H54 (cell line): ENCODE measurements around the gene ABI1.
A peak's percentile ranks its signal among the peaks of the same experiment; 100 is the strongest.

ENCODE experiments used
- DNase-seq: peaks from one replicate; pipeline ENCODE4 v3.0.0; 2011; ENCODE audit warnings: low spot score, mixed read lengths; ENCODE audit not compliant: insufficient read length
- FAIRE-seq: peaks from 3 replicates; lab custom pipeline; 2011; peaks lifted over from hg19 to GRCh38; lab: Jason Lieb, UNC
- POLR2A ChIP-seq: IDR thresholded peaks from 2 replicates; pipeline ENCODE4 v1.6.1; 2011; ENCODE audit warnings: low read depth, mild to moderate bottlenecking, low read length

The ABI1 gene

DNA sequence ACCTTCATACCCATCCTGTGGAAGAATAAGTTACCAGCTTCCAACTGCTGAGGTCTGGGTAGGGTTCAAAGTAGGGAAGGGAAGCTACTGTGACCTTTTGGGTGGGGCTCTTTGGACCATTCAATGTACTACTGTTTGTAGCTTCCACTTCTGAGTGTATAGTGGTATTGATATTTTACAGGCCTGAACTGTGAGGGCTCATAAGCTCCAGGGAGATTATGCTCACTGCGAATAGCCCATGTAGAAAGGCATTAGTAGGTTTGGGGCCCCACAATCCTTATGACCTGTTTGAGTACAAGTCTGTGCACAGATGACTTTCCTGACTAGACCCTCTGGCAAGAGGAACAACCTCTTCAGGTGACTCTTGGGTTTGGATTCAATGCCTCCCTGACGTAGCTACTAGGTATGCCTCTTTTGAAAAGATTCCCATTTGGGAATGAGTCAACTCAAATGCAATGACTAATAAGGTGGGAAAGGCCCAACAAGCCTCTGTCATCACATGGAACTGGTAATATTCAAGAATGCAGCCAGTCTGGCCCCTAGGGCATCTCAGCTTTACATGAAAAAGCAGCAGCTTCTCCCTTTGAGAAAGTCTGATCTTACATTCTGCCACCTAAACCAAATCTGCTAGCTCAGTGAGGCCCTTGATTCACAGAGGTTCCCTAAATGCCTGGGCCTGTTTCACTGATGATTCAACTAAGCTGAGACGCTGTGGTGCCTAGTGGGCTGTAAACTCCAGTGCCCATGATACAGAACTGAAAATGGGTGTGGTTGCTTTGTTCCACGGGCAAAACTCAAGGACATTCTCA lies 79.8 kb downstream of the ABI1 start:
- TF ChIP-seq POLR2A = no peak
- peak; percentile 96 for FAIRE-seq
- DNase-seq = peak; percentile 47

DNA sequence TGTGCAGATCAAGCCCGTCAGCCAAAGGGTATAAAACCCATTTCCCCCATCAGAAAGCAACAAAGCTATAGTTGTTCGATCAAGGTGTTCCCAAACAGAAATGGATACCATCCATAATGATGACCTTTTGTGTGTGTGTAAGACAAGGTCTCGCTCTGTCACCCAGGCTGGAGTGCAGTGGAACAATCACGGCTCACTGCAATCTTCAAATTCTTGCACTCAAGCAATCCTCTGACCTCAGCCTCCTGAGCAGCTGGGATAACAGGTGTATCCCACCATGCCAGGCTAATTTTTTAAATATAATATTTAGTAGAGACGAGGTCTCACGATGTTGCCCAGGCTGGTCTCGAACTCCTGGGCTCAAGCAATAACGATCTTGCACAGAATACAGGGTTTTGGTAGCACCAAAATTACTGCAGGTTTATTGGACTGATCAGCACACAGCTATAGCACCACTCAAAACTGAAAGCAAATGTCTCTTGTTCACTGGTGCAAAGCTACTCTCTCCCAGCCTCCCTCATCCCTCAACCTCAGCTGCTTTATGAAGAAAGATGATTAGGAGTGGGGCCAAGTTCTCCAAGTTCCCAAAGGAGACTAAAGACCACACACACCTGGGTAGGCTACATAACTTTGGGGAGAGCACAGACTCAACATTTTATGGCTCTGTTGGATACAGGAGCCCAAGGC lies 80.5 kb downstream of the ABI1 start:
- TF ChIP-seq POLR2A = no peak
- FAIRE-seq = no peak
- DNase-seq = no peak

DNA sequence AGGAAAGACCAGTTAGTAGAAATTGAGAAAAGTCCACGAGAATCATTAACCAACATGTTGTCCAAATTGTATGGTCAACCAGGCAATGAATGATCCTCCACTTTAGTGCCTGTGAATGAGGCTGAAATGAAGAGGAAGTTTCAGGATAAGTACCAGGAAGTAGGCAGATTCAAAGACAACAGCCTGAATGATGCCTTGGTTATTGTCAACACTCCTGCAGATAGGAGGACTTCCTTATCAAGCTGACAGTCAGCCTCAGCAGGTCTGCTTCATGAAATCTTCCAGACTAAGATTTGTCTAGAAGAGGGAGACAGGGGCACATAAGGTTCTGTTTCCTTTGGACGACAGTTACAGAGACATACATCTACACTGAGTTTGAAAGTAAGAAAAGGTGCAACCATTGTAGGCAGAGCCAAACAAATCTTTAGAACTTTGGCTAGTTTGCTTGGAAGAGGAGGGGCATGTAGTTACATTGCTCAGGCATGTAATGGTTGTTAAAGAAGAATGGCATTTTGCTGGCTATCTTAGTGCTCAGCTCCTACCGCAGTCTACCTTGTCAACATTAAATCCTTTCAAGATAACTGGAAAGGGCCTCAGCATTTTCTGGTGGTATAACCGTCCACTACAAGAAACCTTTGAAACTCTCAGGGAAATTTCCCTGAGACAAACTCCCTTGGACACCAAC lies 81.4 kb downstream of the ABI1 start:
- FAIRE-seq (no peak), DNase-seq (no peak)
- no peak for TF ChIP-seq POLR2A

DNA sequence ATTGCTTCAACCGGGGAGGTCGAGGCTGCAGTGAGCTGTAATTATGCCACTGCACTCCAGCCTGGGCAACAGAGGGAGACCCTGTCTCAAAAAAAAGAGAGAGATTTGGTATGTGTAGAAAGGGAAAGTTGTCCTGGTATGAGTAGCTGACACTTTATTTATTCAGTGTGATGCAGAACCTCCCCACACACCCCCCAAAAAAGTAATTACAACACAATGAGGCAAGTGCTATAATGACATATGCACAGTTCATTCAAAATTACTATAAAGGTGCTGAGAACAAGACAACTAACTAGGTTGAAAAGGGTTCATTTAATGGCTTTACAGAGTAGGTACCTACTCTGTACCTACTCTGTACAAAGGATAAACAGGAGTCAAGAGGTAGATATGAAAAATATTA lies 83.1 kb downstream of the ABI1 start:
- TF ChIP-seq POLR2A = no peak
- FAIRE-seq (peak; percentile 33), DNase-seq (no peak)

DNA sequence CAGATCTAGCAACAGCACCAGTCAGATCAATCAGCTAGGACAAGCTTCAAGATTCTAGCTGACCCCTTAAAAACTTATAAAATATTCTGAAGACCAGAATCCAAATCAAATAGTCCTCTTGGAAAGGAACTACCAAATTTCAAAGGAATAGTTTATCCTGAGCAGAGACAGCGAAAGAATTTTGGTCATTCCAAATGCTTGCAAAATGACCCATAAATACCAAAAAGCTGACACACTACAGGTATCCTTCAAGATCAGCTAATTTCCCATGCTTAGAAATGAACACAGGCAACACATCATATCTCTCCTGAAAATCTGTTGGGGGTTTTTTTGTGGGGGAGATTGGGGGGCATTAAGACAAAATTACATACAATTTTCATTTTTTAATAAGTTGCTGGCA lies 84.5 kb downstream of the ABI1 start:
- TF ChIP-seq POLR2A = no peak
- FAIRE-seq (peak; percentile 6), DNase-seq (no peak)

DNA sequence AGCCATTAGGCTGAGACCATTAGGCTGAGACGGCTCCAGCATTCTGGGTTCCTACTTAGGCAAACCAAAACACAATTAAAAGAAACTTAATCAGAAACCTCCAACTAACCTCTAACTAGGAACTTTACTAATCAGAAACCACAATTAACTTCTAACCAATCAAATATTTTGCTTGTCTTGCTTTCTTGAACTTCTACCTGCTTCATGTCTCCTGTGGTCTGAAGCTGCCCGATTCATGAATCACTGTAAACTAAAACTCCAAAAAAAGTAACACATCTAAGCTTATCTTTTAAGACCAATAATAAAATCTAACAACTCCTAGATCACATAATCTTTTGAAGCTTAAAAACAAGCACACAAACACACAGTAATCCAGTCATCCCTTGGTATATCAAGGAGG lies 87.1 kb downstream of the ABI1 start:
- DNase-seq (no peak), FAIRE-seq (no peak)
- no peak for TF ChIP-seq POLR2A

DNA sequence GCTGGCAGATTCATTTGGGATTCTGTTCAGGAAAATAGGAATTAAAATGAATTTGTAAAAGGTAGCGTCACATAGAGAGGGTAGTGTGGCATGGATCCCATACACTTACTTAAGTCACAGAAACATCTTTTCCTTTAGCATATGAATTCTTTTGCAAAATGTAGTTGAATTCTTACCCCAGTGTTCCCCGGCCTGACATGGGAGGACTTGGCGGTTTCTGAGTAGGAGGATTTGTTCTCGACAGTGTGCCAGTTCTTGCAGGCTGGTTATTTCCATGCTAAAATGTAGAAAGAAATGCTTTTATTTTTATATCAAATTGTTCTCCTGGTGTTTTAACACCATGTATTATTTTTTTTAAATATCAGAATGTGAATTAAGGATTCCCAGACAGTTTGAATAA lies 90.7 kb downstream of the ABI1 start:
- FAIRE-seq = no peak
- no peak for TF ChIP-seq POLR2A
- DNase-seq = no peak

DNA sequence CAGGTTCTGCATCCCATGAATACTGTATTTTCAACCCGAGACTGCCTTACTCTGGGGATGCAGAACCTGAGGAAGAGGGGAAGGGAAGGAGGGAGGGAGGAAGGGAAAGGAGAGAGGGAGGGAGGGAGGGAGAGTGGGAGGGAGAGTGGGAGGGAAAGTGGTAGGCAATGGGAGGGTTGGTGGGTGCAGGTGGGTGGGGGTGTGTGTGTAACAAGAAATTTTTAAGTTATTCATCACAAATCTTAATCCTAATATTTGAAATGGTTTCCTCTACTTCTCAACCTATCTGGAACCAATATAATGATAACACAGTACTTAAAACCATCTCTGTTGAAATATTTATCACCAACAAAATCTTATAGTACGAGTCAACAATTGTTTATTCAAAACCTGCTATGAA lies 95.2 kb downstream of the ABI1 start:
- no peak for DNase-seq

DNA sequence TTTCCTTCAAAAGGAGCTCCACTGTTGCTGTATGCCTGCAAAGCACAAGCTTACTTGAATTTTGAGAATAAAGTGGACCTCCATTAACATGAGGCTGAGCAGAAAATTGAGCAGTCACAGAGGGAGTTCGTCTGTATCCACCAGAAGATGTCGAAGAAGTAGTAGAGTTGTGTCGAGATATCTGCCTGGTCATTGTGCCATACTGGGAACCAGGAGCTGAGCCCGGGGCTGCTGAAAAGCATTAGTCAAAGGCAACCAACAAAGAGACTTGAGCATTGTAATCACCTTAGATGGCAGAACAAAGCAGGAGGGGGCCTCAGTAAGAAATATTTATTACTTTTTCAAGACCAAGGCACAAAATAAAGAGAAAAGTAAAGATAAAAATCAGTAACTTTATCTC lies 101.8 kb downstream of the ABI1 start:
- DNase-seq (no peak), FAIRE-seq (no peak)
- no peak for TF ChIP-seq POLR2A

More for the DNA sequence above, 95.2 kb downstream of the ABI1 start:
- TF ChIP-seq POLR2A = no peak
- no peak for FAIRE-seq

DNA sequence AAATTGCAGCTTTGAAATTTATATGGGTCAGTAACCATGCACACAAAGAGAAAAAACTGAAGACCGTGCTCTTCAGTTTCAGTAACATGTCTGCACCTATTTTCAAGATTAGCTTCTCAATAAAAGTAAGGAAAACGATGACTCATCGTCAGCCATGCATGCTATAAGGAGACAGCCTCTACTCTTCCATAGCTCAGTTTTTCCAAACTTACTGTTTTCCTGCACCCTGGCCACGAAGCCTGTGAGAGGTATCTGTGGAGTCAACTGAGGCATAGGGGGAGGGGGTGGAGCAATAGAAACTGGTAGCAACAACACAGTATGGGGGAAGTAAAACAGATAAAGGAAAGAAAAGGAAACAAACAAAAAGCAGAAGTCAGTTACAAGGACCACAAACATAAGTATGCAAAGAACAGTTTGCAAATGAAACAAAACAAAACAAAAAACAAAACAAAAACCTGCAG lies 105.3 kb downstream of the ABI1 start:
- TF ChIP-seq POLR2A = no peak
- FAIRE-seq (peak; percentile 89), DNase-seq (no peak)

DNA sequence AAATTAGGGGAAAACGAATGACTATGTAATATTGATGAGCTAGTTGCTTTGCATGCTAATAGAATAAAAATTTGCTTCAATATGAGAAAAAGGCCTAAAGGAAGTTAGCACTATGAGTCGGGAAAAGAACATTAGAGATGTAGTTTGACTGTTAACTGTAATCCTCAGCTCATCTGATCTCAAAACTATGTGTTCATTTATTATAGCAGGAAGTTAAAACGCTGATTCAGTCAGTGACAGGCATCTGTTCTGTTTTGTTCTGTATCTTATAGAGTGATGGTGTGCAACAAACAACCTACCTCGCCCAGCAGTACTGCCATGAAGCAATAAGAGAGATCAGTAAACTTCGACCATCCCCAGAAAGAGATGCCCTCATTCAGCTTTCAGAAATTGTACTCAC lies 114.7 kb downstream of the ABI1 start:
- no peak for DNase-seq
- no peak for TF ChIP-seq POLR2A
- no peak for FAIRE-seq

DNA sequence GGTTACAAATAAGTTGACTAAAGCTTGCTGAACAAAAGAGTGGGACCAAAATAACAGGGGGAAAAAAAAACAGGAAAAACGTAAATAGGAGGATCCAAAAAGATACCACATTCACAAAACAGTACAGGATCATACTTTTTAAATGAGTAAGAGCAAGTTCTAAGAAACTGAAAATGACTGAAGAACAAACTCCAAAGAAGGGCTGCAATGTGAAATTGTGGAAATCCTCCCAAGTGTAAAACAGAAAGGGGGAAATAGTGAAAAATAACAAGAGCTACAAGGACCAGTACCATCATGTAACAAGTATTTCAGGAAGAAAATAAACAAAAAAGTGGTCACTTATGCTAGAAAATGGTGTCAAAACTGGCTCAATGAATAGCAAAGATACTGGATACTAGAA lies 116.9 kb downstream of the ABI1 start:
- DNase-seq (no peak), FAIRE-seq (peak; percentile 6)
- TF ChIP-seq POLR2A = no peak

DNA sequence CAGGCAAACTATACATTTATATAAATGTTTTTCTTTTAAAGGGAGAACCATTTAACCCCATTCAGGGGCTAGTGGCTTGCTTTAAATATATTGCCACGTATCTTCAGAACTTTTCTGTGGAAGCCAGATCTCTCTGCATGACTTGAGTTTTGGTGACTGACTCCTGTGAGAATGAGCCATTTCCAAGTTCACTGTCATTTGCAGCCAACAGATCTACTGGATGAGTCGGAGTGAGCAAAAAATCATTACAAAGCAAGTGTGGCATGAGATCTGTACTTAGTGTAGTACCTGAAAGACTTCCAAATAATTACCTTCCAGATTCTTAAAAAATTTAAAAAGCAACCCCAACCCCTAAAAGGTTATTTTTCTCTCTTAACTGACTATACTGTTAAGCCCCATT lies 117.7 kb downstream of the ABI1 start:
- DNase-seq = no peak
- no peak for TF ChIP-seq POLR2A
- no peak for FAIRE-seq

DNA sequence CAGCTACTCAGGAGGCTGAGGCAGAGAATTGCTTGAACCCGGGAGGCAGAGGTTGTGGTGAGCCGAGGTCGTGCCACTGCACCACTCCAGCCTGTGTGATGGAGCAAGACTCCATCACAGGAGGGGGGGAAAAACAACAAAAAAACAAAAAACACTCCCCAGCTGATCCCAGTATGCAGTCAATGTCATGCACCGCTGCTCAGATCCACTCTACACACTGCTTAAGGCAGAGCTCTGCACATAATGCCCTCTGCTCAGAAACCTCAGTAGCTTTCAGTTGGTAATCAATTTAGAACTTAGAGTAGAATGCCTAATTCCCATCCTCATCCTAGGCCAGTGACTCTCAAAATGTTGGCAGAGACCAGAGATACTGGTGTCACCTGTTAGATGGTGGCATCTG lies 119.4 kb downstream of the ABI1 start:
- no peak for TF ChIP-seq POLR2A
- FAIRE-seq (no peak), DNase-seq (no peak)
